C4-2B (cell line): ENCODE measurements around the gene CALD1.

ENCODE experiments used
- H3K27ac ChIP-seq: fragments of 450-650 bp; 2 replicates; pipeline ENCODE4 v1.5.1; 2017
- ZFX ChIP-seq: fragments of 450-650 bp; IDR thresholded peaks from 2 replicates; pipeline ENCODE4 v1.6.1; 2017
- TF ChIP-seq, protein P1 (sequence below): fragments of 450-650 bp; conservative IDR thresholded peaks from 2 replicates; pipeline ENCODE4 v1.5.1; 2017; ENCODE audit warnings: mild to moderate bottlenecking

CALD1 gene

GRCh38 chr7:134893920-134894319, 114.5 kb downstream of the CALD1 start:
- TF ChIP-seq, protein P1, sequence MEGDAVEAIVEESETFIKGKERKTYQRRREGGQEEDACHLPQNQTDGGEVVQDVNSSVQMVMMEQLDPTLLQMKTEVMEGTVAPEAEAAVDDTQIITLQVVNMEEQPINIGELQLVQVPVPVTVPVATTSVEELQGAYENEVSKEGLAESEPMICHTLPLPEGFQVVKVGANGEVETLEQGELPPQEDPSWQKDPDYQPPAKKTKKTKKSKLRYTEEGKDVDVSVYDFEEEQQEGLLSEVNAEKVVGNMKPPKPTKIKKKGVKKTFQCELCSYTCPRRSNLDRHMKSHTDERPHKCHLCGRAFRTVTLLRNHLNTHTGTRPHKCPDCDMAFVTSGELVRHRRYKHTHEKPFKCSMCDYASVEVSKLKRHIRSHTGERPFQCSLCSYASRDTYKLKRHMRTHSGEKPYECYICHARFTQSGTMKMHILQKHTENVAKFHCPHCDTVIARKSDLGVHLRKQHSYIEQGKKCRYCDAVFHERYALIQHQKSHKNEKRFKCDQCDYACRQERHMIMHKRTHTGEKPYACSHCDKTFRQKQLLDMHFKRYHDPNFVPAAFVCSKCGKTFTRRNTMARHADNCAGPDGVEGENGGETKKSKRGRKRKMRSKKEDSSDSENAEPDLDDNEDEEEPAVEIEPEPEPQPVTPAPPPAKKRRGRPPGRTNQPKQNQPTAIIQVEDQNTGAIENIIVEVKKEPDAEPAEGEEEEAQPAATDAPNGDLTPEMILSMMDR: no peak
- TF ChIP-seq ZFX: no peak

DNA sequence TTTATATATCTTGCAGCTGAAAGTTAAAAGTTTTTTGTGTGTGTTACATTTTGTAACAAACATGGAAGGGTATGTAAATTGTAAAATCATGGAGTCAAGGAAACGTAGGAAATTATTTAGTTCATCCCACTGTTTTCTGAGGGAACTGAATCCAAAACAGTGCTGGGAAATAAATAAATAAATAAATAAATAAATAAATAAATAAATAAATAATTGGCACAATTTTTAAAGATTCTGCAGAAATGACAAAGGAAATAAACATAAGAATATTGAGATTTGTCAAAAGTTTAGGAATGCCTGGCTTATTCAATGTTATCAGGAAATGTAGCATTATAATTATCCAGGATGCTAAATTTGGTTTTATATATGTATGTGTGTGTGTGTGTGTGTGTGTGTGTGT, 115.5 kb downstream of the CALD1 start:
- no peak for TF ChIP-seq ZFX
- TF ChIP-seq, protein P1: no peak
- H3K27ac ChIP-seq: no peak overlapping the region

More at GRCh38 chr7:134893920-134894319, 114.5 kb downstream of the CALD1 start:
- no peak overlapping the region for H3K27ac ChIP-seq

DNA sequence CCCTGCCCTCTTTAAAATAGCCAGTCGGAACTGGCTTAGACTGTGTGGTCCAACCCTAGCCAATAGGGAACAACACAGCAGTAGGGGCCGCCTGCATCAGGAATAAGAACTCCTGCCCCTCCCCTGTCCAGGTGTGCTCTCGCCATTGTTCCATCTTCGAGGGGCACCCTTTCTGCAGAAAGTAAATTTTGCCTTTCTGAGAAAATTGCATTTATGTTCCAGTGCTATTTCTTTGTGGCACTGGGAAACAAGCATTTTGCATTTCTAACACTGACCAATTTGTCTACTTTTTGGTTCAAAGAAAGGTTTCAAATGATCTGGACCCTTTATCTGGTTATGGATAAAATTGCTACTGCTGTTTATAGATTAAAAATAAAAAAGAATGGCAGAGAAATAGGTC, 116.6 kb downstream of the CALD1 start:
- no peak for TF ChIP-seq ZFX
- TF ChIP-seq, protein P1: no peak
- no peak overlapping the region for H3K27ac ChIP-seq

DNA sequence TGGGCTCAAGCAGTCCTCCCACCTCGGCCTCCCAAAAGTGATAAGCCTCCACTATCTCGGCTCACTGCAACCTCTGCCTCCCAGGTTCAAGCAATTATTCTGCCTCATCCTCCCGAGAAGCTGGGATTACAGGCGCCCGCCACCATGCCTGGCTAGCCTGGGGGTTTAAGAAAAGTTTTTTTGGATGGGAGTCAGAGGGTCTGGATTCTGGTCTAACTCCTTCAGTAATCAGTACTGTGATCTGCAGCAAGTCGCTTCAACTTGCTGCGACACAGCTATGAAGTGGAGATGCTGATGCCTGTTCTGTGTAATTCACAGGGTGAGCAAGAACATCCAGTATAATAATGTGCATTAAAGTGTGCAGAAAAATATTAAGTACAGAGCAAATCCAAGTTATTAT, 118.5 kb downstream of the CALD1 start:
- H3K27ac ChIP-seq: no peak overlapping the region
- no peak for TF ChIP-seq ZFX
- TF ChIP-seq, protein P1: no peak

- TF ChIP-seq ZFX: no peak
- TF ChIP-seq, protein P1: no peak
- H3K27ac ChIP-seq: no peak overlapping the region
These were observed 120.3 kb downstream of the CALD1 start for GRCh38 chr7:134899729-134900128.

DNA sequence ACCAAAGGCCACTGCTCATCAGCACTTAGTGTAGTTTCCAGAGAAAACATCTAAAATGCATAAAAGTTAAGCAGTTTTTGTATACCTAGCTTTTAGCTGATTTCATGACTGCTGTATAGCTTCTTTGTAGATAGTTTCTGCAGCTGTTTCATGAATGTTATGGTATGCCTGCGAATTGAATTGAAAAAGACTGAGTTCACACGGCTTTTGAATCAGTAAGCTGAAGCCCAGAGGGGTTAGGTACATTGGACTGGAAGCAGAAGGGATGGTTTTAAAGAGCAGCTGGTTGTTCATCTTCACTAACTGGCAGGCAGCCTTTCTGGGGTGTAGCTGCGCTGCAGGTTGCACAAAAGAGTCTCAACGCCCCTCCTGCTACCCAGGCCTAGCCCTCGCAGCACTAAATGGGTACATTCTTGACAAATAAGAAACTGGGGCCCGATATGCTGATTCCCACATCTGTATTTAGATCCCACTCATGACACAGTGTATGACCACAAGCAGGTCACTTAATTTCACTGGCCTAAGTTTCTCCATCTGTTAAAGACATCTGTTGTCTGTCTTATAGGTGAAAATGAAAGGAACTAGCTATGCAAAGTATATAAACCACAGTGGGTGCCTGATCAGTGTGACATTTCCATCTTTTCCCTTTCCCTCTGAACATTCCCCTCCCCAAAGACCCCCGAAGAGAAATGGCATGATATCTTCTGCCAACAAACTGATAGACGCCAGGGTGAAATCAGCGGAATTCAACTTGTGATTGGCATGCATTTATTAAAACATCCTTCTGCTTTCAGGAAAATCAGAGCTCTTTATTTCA, 120.9 kb downstream of the CALD1 start:
- TF ChIP-seq, protein P1: no peak
- no peak for TF ChIP-seq ZFX
- H3K27ac ChIP-seq: no peak overlapping the region

DNA sequence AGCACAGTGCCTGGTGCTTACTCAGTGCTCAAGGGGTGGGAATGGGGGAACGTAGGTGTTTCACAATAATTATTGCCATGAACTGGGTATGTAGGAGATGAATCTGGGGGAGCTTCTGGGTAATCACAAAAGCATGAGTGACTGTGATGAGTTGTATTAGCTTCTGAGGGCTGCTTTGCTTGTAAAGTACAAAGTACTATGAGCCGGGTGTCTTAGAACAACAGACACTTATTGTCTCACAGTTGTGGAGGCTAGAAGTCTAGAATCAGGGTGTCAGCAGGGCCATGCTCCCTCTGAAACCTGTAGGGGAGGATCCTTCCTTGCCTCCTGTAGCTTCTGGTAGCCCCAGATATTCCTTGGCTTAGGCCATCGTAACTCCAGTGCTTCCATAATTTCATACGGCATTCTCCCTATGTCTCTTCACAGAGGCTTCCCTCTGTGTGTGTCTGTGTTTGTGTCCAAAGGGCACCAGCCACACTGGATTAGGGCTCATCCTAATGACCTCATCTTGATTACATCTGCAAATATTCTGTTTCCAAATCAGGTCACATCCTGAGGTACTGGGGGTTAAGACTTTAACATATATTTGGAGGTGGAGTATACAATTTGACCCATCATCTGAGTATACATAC, 122.1 kb downstream of the CALD1 start:
- no peak for TF ChIP-seq ZFX
- TF ChIP-seq, protein P1: no peak
- no peak overlapping the region for H3K27ac ChIP-seq
